ENCODE measurements around the gene EIF1AX. TPM values are rescaled to one million over a fixed set of nuclear protein-coding genes. Genes with fewer than 3 reads are reported as not detected.

The EIF1AX gene
- total RNA-seq, 1 experiment from 2014 or later = 77.3 TPM

DNA sequence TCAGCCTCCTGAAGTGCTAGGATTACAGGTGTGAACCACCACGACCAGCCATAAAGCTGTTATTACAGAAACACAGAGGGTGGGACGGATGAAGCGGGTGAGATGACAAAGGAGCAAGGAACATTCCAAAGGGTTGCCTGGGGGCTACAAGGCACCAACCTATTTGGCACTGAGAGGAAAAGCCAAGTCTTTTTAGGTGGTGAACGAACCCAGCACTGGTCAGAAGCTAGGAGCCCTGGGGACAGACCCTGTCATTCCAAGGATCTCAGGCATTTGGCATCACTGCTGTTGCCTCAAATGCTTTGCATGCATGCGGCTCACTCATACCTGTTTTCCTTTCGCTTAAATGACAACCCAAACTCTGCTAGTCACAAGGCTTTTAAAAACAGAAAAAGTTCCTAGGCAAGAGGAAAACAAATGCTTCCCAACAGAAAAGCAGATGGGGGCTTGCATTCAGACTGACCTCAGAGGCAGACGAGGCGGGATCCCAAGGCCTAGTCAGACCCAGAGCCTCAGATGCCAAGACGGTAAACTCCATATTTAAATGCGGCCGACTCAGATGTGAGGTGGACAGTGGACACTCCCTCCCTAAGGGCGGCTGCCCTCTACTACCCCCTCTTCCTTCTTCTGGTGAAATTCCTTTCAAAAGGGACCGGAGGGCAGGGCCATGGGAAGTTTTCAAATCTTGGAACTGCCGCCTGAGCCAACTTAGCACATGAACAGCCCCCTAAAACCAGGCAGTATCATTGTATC, 29.4 kb downstream of the EIF1AX start:
- Histone ChIP-seq H3K27ac (no peak overlapping the region), H3F3A (ENCODE audit: insufficient read depth, low read depth) (no peaks in the 10 kb centered on the region), H3K36me3 (ENCODE audit: low read depth) (no peaks in the 10 kb centered on the region), H3K4me1 (replicated peaks; ENCODE audit: insufficient read depth) (no peaks in the 10 kb centered on the region), H2AFZ (no peak overlapping the region), H3K9me2 (ENCODE audit: insufficient read depth) (no peaks in the 10 kb centered on the region), H3K27me3 (ENCODE audit: insufficient read depth, low read depth) (no peaks in the 10 kb centered on the region), H3K9me3 (ENCODE audit: insufficient read depth, low read depth) (no peaks in the 10 kb centered on the region), H3K79me2 (ENCODE audit: low read depth) (no peaks in the 10 kb centered on the region), H4K20me1 (ENCODE audit: insufficient read depth) (no peaks in the 10 kb centered on the region), H3K4me2 (no peak overlapping the region), H3K4me3 (no peak overlapping the region)
- POLR2A ChIA-PET (ENCODE audit: unreplicated experiment) = no interaction called here
- DNase-seq = no peak
- no TSS peak for BruUV-seq (replicated peaks)
- CTCF ChIA-PET = no interaction called here
- intact Hi-C loops (cut with micrococcal nuclease; ENCODE audit: unreplicated experiment) = loop anchor here (10.0 kb wide), 1 partner anchor 207 kb away; no protein-coding TSS in a partner anchor
- TF ChIP-seq, protein P1, sequence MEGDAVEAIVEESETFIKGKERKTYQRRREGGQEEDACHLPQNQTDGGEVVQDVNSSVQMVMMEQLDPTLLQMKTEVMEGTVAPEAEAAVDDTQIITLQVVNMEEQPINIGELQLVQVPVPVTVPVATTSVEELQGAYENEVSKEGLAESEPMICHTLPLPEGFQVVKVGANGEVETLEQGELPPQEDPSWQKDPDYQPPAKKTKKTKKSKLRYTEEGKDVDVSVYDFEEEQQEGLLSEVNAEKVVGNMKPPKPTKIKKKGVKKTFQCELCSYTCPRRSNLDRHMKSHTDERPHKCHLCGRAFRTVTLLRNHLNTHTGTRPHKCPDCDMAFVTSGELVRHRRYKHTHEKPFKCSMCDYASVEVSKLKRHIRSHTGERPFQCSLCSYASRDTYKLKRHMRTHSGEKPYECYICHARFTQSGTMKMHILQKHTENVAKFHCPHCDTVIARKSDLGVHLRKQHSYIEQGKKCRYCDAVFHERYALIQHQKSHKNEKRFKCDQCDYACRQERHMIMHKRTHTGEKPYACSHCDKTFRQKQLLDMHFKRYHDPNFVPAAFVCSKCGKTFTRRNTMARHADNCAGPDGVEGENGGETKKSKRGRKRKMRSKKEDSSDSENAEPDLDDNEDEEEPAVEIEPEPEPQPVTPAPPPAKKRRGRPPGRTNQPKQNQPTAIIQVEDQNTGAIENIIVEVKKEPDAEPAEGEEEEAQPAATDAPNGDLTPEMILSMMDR (conservative IDR thresholded peaks at IDR 0.05) = no peak
- no peak for TF ChIP-seq EZH2 (IDR thresholded peaks at IDR 0.05; ENCODE audit: low read depth)

DNA sequence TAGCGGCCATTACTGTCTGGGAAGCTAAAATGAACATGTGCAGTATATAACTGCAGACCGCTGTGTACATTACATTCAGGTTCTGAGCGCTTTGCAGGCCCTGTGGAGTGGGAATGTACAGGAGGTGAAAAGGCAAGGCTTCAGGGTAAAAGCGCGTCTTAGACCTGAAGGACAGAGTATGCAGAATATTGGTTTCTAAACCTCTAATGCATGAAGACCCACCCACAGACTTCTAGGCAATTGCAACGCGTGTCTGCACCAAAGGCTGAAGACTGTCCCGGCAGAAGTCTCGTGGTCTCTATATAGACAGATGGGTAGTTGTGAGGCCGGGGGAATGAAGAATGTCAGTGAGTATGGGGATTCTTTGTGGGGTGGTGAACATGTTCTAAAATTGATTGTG, 30.4 kb downstream of the EIF1AX start:
- ChIA-PET POLR2A (ENCODE audit: unreplicated experiment) (no interaction called here), CTCF (no interaction called here)
- no peaks in the 10 kb centered on the region for H3F3A ChIP-seq (ENCODE audit: insufficient read depth, low read depth)
- no peaks in the 10 kb centered on the region for H3K36me3 ChIP-seq (ENCODE audit: low read depth)
- no peaks in the 10 kb centered on the region for H3K4me1 ChIP-seq (replicated peaks; ENCODE audit: insufficient read depth)
- no peak overlapping the region for H3K4me3 ChIP-seq
- H3K27me3 ChIP-seq (ENCODE audit: insufficient read depth, low read depth) = no peaks in the 10 kb centered on the region
- intact Hi-C loops (cut with micrococcal nuclease; ENCODE audit: unreplicated experiment) = loop anchor here (10.0 kb wide), 1 partner anchor 206 kb away; no protein-coding TSS in a partner anchor
- no peaks in the 10 kb centered on the region for H3K9me3 ChIP-seq (ENCODE audit: insufficient read depth, low read depth)
- DNase-seq = no peak
- BruUV-seq (replicated peaks) = no TSS peak
- no peak overlapping the region for H3K4me2 ChIP-seq
- no peaks in the 10 kb centered on the region for H4K20me1 ChIP-seq (ENCODE audit: insufficient read depth)
- no peak overlapping the region for H2AFZ ChIP-seq
- H3K79me2 ChIP-seq (ENCODE audit: low read depth) = no peaks in the 10 kb centered on the region
- no peaks in the 10 kb centered on the region for H3K9me2 ChIP-seq (ENCODE audit: insufficient read depth)
- TF ChIP-seq, protein P1 (conservative IDR thresholded peaks at IDR 0.05) = no peak
- no peak for TF ChIP-seq EZH2 (IDR thresholded peaks at IDR 0.05; ENCODE audit: low read depth)
- no peak overlapping the region for H3K27ac ChIP-seq

DNA sequence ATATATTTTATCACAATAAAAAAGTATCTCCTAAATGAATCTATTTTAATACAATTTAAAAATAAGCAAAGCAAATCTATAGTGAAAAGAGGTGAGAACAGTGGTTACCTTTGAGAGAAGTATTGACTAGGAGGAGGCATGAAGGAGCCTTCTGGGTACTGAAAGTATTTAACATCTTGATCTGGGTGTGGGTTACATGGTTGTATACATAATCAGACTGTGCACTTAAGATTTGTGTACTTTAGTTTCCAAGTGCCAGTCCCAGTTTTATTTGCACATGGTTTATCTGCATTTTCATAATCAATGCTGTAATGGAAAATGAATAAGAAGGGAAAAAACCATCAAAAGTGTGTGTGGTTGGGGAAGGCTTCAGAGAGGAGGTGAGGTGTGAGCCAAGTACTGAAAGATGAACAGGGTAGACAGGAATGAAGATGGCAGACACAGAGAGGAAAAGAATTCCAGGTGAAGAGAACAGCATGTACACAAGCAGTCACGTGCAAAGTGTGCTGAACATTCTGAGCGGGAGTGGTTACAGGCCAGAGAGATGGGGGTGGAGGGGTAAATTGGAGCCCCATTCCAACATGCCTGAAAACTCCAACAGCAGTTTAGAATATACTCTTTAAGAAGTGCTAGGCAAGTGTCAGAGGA, 39.6 kb downstream of the EIF1AX start:
- TF ChIP-seq EZH2 (IDR thresholded peaks at IDR 0.05; ENCODE audit: low read depth) = no peak
- TF ChIP-seq, protein P1 (conservative IDR thresholded peaks at IDR 0.05) = no peak
- H3K9me2 ChIP-seq (ENCODE audit: insufficient read depth) = no peaks in the 10 kb centered on the region
- intact Hi-C loops (cut with micrococcal nuclease; ENCODE audit: unreplicated experiment) = no loop called here
- no peaks in the 10 kb centered on the region for H3K79me2 ChIP-seq (ENCODE audit: low read depth)
- H3K4me3 ChIP-seq = no peak overlapping the region
- no peaks in the 10 kb centered on the region for H4K20me1 ChIP-seq (ENCODE audit: insufficient read depth)
- no peaks in the 10 kb centered on the region for H3K9me3 ChIP-seq (ENCODE audit: insufficient read depth, low read depth)
- no peaks in the 10 kb centered on the region for H3K4me1 ChIP-seq (replicated peaks; ENCODE audit: insufficient read depth)
- no peaks in the 10 kb centered on the region for H3F3A ChIP-seq (ENCODE audit: insufficient read depth, low read depth)
- ChIA-PET CTCF (no interaction called here), POLR2A (ENCODE audit: unreplicated experiment) (no interaction called here)
- H3K4me2 ChIP-seq = no peak overlapping the region
- no peak for DNase-seq
- H3K27me3 ChIP-seq (ENCODE audit: insufficient read depth, low read depth) = no peaks in the 10 kb centered on the region
- H3K27ac ChIP-seq = no peak overlapping the region
- no peaks in the 10 kb centered on the region for H3K36me3 ChIP-seq (ENCODE audit: low read depth)
- BruUV-seq (replicated peaks) = no TSS peak
- no peak overlapping the region for H2AFZ ChIP-seq
